ENCODE results near the gene MT1B.

GRCh38 chr16:56688762-56689161 is 37.1 kb downstream of the MT1B start:
- TF ChIP-seq CTCF (IDR thresholded peaks at IDR 0.05) (no peak), EP300 (IDR thresholded peaks at IDR 0.05) (no peak), POLR2A (IDR thresholded peaks at IDR 0.05) (no peak)
